Left lung (tissue), 10 donors: Measurements from ENCODE around the gene GNG2. TPM values are rescaled to one million over a fixed set of nuclear protein-coding genes. Genes with fewer than 3 reads are reported as not detected.
A peak's percentile ranks its signal among the peaks of the same experiment; 100 is the strongest.

Experiments used
- ATAC-seq: fragments of 200-7000 bp; cut with Tn5 transposase; one replicate; pipeline ENCODE4 v1.9.1; 2020; ENCODE audit warnings: moderate library complexity
- DNase-seq, 4 donors: peaks; one replicate each; pipeline ENCODE4 v3.0.0-alpha.2; 2013 to 2020
- H3K27ac ChIP-seq, 2 donors: fragments of 200-600 bp; sonication (generic) in 1 of 2; one replicate each; pipeline versions ENCODE4 v1.5.0 to v1.8.0; 2020 to 2021
- H3K27me3 ChIP-seq, 2 donors: fragments of 200-600 bp; sonication (generic) in 1 of 2; one replicate each; pipeline versions ENCODE4 v1.5.0 to v1.8.0; 2020 to 2021
- H3K36me3 ChIP-seq, 2 donors: fragments of 200-600 bp; sonication (generic) in 1 of 2; one replicate each; pipeline versions ENCODE4 v1.5.0 to v1.8.0; 2020 to 2021
- H3K4me1 ChIP-seq, 2 donors: fragments of 200-600 bp; one replicate each; pipeline ENCODE4 v1.8.0; 2021
- H3K4me3 ChIP-seq, 2 donors: fragments of 200-600 bp; sonication (generic) in 1 of 2; one replicate each; pipeline versions ENCODE4 v1.5.0 to v1.8.0; 2020 to 2021; ENCODE audit warnings: mild to moderate bottlenecking in 1 of 2
- H3K9me3 ChIP-seq, 2 donors: fragments of 200-600 bp; sonication (generic) in 1 of 2; one replicate each; pipeline versions ENCODE4 v1.5.0 to v1.8.0; 2020 to 2021
- CTCF ChIP-seq, 2 donors: fragments of 200-600 bp; sonication (generic) in 1 of 2; IDR thresholded peaks; one replicate each; pipeline versions ENCODE4 v1.5.0 to v1.8.0; 2021; ENCODE audit warnings: antibody characterized with exemption in 2 of 2
- intact Hi-C, 2 donors: fragments of 100-400 bp; cut with DNase I; formaldehyde crosslinking; loops; one replicate each; pipeline versions ENCODE4 v1.11.2 to v1.14.2; 2022
- polyA plus RNA-seq, 6 donors: library from polyadenylated mRNA; unstranded; fragments of 120-200 nt; gene quantifications; one replicate each; pipeline ENCODE4 v1.2.1, GENCODE V29; 2013; ENCODE audit not compliant: insufficient read length in 6 of 6
- total RNA-seq, 2 donors: library from RNA; stranded (reverse); fragmentation: NEBNext Ultra II Directional; extraction: Animal tissue kit (Norgen Biotek cat#: 25700); gene quantifications; one replicate each; pipeline ENCODE4 v1.2.1, GENCODE V29; 2021
- donor health status: DM: no; HTN: yes; CAD: no.
- donor health status: DM: no; HTN: no; CAD: no.

The GNG2 gene
- total and polyA plus RNA-seq, 8 donors = 24.3 to 101 (median 84.7) TPM

GRCh38 chr14:51860825-51861499, 550 bp downstream of the GNG2 start:
- TF ChIP-seq CTCF (IDR thresholded peaks at IDR 0.05) = no peak
- Histone ChIP-seq H3K36me3 (no peaks in the 10 kb centered on the region), H3K27ac (peak overlapping the region; percentile 50 to 84), H3K9me3 (no peaks in the 10 kb centered on the region), H3K4me3 (peak overlapping the region; percentile 28 to 47), H3K4me1 (peaks cover 0 to 76% of the 10 kb centered on the region in 2 donors), H3K27me3 (no peaks in the 10 kb centered on the region)
- intact Hi-C loops = no loop called here
- peak; percentile 34 for ATAC-seq
- DNase-seq = peak in 2 of 4 donors; percentile 28 to 34

GRCh38 chr14:51862176-51862796, 1.9 kb downstream of the GNG2 start:
- H3K27ac ChIP-seq = peak overlapping the region; percentile 24 to 84
- intact Hi-C loops = no loop called here
- ATAC-seq = no peak
- peak overlapping the region; percentile 28 to 47 for H3K4me3 ChIP-seq
- H3K36me3 ChIP-seq = no peaks in the 10 kb centered on the region
- no peak for DNase-seq
- H3K9me3 ChIP-seq = no peaks in the 10 kb centered on the region
- TF ChIP-seq CTCF (IDR thresholded peaks at IDR 0.05) = no peak
- H3K27me3 ChIP-seq = no peaks in the 10 kb centered on the region
- H3K4me1 ChIP-seq = peaks cover 0 to 78% of the 10 kb centered on the region in 2 donors

- H3K36me3 ChIP-seq = no peaks in the 10 kb centered on the region
- H3K27me3 ChIP-seq = no peaks in the 10 kb centered on the region
- peak overlapping the region in 1 of 2 donors; percentile 47 for H3K4me3 ChIP-seq
- no peak for ATAC-seq
- H3K27ac ChIP-seq = peak overlapping the region in 1 of 2 donors; percentile 24
- no peak for TF ChIP-seq CTCF (IDR thresholded peaks at IDR 0.05)
- peaks cover 0 to 73% of the 10 kb centered on the region in 2 donors for H3K4me1 ChIP-seq
- intact Hi-C loops = no loop called here
- H3K9me3 ChIP-seq = no peaks in the 10 kb centered on the region
- DNase-seq = no peak
Measured at GRCh38 chr14:51862860-51863259, 2.4 kb downstream of the GNG2 start.

- DNase-seq (no peak), ATAC-seq (no peak)
- intact Hi-C loops = no loop called here
- no peak overlapping the region for H3K4me3 ChIP-seq
- TF ChIP-seq CTCF (IDR thresholded peaks at IDR 0.05) = no peak
- H3K27me3 ChIP-seq = no peaks in the 10 kb centered on the region
- peaks cover 0 to 66% of the 10 kb centered on the region in 2 donors for H3K4me1 ChIP-seq
- no peaks in the 10 kb centered on the region for H3K9me3 ChIP-seq
- H3K36me3 ChIP-seq = no peaks in the 10 kb centered on the region
- peak overlapping the region in 1 of 2 donors; percentile 72 for H3K27ac ChIP-seq
Measured at GRCh38 chr14:51865953-51866747, 5.7 kb downstream of the GNG2 start.

GRCh38 chr14:51867741-51868140, 7.3 kb downstream of the GNG2 start:
- no peaks in the 10 kb centered on the region for H3K36me3 ChIP-seq
- no peak overlapping the region for H3K4me3 ChIP-seq
- peaks cover 0 to 66% of the 10 kb centered on the region in 2 donors for H3K4me1 ChIP-seq
- H3K27me3 ChIP-seq = no peaks in the 10 kb centered on the region
- peak overlapping the region in 1 of 2 donors; percentile 7 for H3K27ac ChIP-seq
- intact Hi-C loops = no loop called here
- no peaks in the 10 kb centered on the region for H3K9me3 ChIP-seq
- no peak for TF ChIP-seq CTCF (IDR thresholded peaks at IDR 0.05)
- ATAC-seq (no peak), DNase-seq (no peak)
